HG02623 (cell line): ENCODE measurements around the gene BICD2.
A peak's percentile ranks its signal among the peaks of the same experiment; 100 is the strongest.

Experiments used
- ATAC-seq: cut with Tn5 transposase; IDR thresholded peaks from one replicate; pipeline ENCODE4 v1.9.1; 2021; ENCODE audit warnings: moderate library complexity; ENCODE audit not compliant: unreplicated experiment

BICD2 gene

DNA sequence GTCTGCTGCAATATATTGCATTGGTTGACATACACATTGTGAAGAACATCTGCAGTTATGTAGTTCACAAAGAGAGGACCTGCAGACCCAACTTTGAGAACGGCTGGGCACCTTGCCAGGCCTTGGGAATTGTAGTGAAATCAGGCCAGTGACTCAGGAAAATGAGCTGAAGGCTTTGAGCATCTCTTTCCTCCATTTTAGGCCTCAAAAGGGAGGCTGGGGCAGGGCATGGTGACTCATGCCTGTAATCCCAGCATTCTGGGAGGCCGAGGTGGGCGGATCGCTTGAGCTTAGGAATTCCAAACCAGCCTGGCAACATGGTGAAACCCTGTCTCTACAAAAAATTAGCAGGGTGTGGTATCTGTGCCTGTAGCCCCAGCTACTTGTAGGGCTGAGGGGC is 93.3 kb downstream of the BICD2 start:
- no peak for ATAC-seq

DNA sequence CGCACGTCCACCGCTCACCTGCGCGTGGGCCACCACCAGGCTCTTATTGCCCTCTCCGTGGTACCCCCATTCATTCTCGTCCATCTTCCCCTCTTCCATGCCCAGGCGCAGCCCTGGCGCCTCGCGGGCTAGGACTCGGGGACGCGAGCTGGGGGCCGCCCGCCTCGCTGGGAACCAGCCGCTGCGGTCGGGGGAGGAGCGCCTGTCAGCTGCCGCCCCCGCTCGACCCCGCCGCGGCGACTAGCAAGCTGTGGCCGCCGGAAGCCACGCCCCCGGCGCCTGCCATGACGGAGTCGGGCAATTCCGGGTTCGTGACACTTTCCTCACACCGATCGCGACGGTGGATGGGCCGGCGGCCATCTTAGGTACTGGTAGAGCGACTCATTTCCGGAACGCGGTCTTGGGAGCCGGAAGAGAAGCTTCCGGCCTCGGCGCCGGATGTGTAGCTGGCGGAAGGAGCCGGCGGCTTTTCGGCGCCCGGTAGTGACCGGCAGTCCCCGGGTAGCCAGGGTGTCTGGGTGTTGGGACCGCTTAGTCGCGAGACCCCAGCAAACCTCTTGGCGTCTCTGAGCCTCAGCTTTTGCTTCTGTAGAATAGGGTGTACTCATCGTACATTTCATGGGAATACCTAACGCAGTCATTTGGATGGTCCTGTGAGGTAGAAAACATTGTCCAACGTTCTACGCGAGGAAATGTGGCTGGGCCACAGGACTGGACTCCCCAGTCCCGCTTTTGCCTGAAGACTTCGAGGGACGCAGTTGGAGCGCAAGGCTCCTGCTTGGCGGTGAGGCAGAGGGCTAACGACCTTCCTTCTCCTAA is 94.5 kb downstream of the BICD2 start, which contains the start of gene IPPK:
Gene IPPK, minus strand, starts transcription at position 242 of the 819 bp plus-strand sequence. Its CDS starts 143 bp downstream, at position 99.
- peak; percentile 96 for ATAC-seq

DNA sequence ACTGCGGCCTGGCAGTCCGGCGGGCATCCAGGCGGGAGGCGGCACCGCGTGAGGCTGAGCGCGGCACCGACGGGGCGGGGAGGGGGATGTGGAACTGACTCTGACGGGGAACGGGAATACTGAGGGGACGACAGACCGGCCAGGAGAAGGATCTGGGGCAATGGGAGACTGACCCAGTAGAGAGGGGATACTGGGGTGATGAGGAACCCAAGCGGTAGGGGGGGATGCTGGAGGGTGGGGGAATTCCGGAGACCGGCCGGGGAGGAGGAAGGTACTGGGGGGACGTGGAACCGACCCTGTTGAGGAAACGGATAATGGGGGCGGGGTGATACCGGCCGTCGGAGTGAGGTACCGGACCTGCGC is 95.1 kb downstream of the BICD2 start:
- ATAC-seq, result no peak

DNA sequence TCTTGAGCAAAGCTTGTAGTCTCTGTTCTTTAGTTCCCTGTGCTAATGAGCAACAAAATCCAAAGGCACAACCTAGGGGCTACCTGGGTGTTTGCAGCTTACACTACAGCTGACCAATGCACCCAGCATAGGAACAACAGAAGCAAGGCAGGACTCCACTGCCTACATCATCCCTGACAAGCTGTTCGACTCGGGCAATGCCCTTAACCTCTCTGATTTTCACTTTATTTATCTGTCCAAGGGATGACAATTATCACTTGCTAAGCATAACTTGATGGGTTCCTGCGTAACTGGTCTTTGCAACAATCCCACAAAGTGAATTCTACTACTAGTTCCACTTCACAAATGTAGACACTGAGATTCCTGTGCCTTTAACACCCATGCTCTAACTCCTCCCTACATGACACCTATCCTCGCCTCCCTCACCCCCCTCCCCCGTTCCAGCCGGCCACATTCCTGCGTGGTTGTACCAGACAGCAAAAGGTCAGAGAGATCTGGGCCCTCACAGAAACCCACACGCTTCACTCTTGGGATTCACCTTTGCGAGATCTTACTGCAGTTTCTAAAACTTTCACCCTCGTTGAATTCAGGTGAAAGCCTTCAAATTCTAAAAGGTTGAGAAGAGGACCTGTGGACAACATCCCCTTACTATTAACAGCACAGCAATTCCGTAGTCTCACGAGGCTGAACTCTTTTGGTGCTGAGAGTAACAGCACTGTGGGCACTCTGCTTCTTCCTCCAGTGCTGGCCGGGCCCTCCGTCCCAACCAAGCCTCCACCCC is 95.7 kb downstream of the BICD2 start:
- ATAC-seq, result no peak

DNA sequence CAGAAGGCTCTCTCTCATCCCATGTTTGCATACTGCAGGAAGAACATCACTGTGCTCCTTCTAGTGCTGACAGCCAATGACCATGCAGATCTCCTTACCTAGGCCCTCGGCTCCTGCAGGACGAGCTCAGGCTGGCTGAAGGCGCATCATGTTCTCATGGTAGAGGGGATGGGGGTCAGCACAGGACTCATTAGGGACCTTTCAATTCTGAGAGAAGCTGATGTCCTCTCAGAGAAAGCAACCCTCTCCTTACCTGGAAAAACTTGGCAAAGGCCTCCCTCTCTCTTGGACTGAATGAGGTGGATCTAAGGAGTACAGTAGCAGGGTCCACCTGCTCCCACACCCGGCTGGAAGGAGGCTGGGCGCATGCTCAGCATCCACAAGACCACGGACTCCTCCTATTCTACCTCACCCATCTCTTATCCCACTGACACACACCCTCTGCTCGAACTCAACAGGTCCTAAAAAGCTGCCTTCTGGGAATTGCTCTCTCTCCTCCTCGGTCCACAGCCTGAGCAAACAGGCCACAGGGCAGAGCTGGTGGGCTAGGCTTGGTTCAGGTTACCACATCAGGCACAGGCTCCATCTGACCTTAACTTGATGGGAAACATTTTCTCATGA is 97.6 kb downstream of the BICD2 start:
- no peak for ATAC-seq

DNA sequence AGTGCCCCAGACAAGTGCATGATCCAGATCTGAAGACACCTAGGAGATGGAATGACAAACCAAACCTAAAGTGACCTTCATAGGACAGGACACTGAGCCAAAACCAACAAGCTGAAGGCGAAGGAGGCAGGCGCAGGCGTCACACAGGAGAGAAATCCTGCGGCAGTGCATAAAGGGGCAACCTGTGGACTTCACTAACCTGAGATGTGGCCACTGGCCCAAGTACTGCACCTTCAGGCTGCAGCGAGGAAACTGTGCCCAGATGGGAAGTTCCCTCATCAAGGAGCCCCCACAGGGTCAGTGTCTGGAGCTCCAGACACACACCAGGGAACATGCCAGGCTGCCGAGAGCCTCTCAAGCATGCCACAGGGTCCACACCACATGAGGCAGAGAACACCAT is 98.4 kb downstream of the BICD2 start:
- no peak for ATAC-seq

DNA sequence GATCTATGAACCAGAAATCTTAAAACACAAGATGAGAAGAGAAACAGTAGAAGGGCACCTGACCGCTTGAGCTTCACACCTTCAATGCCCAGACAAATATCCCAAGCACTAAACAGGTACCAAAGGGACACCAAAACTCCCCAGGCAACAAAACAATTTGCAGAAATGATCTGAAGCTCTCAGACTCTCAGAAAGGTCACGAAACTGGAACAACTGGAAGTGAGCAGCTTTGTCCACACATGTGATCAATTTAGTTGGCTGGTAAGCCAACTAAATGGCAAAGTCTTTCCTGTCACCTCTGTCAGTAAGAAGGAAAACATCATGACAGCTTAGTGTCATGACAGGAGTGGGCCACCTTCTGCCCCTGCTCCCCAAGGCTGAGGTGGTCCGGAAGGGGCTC is 98.8 kb downstream of the BICD2 start:
- ATAC-seq, result no peak

DNA sequence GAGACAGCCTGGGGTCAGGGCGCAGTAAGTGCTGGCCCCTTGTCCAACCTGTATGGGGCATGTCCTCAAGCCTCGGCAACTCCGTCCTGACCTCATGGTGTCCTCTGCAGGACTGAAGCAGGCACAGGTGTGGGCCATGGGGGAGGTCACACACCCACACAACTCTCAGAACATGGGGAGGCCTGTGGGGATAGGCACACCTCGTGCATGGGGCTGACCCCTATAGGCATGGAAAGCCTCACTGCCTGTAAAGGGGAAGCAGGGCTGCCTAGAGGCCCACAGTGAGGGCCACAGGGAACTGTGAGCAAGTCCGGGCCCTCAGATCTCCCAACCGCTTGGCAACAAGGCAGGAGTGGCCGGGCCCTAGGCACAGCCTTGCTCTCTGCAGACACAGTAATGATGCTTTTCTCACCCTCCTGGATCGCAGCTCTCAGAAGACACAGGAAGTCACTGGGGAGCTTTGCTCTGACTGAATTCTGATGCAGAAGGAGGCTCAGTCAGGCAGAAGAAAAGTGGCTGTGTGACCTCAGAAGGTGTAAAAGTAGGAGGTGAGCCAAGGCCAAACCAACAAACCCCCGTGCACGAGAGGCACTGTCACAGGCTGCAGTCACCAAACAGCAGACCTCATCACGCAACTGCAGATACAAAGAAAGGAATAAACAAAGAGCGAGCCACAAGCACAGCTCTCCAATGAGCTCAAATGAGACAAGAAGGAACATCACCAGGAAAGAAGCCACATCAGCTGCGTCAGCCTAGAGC is 100.1 kb downstream of the BICD2 start:
- no peak for ATAC-seq

DNA sequence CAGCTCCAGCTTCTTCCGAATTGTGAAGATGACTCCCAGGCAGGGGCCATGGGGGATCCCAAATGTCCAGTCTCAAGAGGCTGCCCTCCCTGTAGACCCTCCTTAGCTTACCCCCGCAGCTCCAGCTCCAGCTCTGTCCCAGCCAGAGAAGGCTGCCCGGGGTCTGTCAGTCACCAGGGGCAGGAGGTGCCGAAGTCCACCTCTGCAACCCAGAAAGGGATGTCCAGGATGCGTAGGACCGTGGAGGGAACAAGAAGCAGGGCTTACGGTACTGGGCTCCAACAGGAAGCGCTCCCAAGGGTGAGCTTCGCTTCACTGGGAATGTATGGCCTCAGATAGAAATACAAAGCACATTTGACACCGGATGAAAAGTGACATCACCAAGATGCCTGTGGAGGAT is 100.7 kb downstream of the BICD2 start:
- ATAC-seq, result no peak

DNA sequence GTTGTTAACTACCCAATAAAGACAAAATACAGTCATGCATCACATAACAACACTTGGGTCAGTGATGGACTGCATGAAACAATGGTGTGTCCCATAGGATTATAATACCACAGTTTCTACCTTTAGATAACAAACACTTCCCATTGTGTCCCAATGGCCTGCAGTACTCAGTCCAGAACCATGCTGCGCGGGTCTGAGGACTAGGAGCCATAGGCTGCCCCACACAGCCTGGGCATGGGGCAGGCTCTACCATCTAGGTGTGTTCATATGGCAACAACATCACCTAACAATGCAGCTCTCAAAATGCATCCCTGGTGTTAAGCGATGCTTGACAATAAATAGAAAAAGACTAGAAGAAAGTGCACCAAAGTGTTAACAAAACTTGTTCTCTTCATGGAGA is 101.5 kb downstream of the BICD2 start:
- no peak for ATAC-seq

DNA sequence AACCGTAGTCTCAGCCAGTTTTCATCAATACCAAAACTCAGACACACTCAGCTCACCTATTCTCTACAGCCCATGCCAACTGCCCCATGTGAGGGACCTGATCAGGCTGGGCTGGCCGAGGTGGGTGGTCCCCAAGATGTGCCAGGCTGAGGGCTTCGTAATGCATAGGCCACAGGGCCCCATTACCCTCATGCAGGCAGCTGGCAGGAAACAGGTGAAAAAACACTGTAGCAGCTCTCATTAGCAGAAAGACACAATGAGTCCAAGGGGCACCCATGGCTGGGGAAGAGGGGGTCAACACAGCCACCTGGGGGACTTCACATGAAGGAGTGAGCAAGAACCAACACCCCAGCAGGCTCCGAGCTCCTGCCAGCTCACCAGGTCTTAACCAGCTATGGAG is 102.9 kb downstream of the BICD2 start:
- ATAC-seq, result no peak
